HPDE6-E6E7 (cell line): Measurements from ENCODE around the gene BAK1.

ENCODE experiments used
- DNase-seq: peaks from one replicate; pipeline ENCODE4 v3.0.0; 2011; ENCODE audit warnings: missing footprints; ENCODE audit errors: extremely low spot score

The BAK1 gene

DNA sequence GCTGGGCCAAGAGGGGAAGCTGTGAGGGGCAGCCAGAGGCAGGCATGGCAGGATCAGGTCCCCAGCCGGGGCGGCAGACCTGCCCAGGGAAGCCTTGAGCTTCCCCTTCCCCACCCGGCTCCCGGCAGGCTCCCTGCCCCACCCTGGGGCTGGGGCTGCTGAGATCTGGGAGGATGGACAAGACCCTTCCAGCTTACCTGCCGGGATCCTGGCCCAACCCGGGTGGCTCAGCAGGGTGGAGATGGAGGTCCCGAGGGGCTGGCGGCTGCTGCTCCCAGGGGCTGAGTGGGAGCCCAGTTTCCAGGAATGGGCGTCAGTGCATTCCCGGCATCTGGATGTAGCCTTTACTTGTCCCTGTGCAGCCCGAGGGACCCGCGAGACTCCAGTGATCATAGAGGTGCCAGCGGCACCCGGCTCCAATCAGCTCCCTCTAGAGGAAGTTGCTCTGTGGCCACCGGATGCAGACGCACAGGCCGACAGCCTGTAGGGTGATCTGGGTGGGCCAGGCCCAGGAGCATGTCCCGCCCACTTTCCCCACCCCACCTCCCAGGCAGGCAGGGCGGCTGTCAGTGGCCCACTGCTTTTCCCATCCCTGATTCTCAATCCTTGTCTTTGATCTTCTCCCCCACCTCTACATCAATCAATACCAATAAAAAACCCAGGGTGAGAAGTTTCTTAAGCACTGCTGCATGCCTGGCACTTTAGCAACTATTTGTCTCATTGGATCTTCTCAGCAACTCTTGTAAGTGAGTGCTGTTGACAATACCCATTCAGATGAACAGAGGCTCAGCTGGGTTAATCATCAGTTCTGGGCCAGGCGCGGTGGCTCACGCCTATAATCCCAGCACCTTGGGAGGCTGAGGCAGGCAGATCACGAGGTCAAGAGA is at the start of gene BAK1:
Gene BAK1 (minus strand): TSS at position 449 of the 887 bp plus-strand sequence. CDS start 2,672 bp downstream, outside the sequence.
- DNase-seq: peak; percentile 95

DNA sequence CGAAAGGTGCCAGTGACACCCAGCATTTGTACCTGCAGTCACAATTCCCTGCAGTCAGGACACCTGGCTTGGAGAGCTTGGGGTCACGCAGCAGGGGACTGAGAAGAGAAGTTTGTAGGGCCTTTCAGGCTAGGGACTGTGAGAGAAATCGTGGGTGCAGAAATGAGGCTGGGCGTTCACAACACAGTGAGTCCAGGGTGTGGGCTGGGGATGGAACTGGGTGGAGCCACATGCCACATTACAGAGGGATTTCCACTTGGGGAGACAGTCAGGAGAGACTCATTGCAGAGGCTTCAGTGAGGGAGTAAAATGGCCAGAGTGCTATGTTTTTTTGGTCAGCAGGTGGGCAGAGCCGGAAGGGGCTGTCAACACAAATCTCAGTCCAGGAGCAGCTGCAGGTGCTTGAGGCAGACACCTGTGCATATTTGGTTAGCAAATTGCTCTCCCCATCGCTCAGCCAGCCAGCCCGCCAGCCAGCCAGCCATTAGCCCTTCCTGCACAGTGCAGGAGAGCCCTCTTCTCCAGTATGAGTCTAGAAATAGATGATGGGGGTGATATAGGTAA is 48.4 kb upstream of the BAK1 start:
- no peak for DNase-seq

DNA sequence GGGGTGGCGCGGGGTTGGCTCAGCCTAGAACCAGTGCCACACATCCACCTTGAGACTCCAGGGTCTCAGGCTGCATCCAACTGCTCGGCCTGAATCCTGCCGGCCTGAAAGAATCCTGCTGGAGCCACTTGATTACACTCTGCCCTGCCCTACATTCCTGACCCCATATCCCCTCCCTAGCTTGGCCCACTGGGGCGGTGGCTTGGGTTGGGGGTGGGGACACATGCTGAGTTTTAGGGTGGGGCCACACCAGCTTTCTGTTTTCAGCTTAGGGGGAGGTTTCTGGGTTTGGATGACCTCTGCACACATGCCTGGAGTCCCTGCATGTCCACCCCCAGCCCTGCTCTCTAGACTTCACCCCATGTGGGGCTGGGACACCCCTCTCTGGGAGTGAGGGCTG is 47.8 kb upstream of the BAK1 start:
- DNase-seq: no peak

DNA sequence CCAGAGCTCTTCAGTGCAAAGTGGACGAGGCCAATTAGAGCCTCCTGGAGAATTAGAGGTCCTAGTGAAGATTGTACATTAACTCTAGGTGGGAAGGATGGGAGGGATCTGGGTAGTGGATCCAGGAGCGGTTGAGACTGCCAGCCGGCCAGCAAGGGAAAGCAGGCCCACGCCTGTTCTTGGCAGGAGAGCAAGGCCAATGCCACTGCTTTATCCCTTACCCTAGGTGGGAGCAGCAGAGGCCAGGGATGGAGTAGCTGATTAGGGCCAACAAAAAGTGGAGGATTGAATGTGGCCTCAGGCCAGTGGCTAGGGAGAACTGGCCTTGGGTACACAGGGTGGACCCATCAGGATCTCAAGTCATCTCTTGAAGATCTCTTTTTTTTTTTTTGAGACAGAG is 44.8 kb upstream of the BAK1 start:
- no peak for DNase-seq

DNA sequence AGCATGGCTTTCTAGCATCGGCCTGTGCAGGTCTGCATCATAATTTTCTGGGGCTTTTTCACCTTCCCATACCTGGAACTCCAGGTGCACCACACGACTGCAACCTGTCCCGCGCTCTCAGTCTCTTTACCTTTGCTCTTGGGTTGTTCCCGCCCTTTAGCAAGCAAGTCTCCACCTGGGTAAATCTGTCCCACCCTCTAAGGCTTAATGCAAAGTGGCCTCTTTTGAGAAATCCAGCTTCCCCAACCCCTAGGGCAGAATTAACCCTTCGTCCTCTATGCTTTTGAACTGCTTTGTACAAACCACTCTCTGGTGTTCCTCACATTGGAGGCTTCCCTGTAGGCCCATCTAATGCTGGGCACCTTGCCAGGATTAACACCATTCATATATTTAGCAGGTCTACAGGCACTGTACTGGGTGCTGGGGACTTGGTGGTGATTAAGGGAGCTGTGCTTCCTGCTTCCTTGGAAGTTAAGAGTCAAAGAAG is 43.9 kb upstream of the BAK1 start:
- no peak for DNase-seq

DNA sequence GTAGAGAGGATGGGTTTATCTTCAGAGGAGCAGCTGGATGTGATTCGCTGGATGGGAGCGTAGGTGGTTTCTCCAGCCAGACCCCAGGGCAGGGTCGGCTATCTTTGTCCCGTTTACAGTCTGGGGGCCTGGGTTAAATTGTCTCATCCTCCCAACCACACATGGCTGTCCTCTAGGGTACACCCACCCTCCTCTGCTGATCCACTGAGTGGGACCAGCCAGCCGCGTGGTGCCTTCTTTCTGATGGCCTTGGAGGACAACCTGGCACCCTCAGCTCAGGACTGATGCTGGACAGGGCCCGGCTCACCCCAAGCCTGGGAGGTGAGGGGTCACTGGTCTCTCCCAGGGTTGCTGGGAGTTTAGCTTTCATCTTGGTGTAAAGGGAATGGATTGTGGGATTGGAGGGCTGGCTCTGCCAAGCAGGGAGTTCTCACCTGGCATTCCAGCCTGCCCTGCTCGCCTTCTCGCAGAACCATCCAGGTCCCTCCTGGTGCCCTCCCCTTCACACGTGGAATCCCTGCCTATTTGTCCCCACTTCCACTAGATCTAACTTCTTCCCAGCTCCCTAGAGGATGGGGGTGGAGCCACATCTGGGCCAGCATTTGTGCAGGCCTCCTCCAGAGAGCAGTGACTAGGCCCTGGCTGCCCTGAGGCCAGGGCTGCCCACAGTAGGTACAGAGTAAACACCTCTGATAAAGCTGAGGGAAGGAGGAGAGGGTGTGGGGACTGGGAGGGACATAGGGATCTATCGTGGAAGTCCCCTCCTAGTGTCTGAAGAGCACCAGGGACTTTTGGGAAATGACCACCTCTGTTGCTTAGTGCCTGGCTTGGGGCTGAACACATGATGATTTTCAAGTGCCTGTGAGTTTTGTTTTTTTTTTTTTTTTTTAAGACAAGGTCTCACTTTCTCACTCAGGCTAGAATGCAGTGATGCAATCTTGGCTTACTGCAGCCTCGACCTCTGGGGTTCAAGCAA is 42.7 kb upstream of the BAK1 start:
- peak; percentile 54 for DNase-seq

DNA sequence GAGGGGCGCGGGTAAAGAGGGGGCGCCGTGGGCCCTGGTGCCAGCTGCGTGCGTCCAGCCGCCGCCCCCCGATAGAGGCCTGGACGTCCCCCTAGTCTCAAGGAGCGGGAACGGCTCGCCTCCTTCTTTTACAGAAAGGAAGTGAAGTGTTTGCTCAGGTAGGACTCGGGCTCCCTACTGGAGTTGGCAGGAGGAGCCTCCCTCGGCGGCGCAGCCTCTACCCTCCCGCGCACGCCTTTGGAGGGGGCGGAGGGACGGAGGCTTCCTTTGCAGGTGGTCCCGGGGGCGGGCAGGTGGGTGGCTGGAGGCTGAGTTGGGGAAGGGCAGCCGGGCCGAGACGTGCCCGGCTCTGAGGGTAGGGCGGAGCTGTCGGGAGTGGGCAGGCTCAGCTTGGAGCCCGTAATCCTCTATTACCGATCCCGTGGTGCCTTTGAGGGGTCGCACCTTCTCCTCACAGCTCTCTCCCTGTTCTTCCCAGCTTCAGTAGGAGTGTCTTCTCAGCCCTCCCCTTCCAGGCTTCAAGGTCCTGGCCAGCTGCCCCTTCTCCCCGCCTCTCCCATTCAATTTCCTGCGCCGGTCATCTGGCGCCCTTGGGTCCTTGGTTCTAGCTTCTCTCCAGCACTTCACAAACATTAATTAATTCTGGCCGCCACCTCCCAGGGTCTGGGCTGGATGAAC is 41.8 kb upstream of the BAK1 start:
- peak; percentile 46 for DNase-seq

DNA sequence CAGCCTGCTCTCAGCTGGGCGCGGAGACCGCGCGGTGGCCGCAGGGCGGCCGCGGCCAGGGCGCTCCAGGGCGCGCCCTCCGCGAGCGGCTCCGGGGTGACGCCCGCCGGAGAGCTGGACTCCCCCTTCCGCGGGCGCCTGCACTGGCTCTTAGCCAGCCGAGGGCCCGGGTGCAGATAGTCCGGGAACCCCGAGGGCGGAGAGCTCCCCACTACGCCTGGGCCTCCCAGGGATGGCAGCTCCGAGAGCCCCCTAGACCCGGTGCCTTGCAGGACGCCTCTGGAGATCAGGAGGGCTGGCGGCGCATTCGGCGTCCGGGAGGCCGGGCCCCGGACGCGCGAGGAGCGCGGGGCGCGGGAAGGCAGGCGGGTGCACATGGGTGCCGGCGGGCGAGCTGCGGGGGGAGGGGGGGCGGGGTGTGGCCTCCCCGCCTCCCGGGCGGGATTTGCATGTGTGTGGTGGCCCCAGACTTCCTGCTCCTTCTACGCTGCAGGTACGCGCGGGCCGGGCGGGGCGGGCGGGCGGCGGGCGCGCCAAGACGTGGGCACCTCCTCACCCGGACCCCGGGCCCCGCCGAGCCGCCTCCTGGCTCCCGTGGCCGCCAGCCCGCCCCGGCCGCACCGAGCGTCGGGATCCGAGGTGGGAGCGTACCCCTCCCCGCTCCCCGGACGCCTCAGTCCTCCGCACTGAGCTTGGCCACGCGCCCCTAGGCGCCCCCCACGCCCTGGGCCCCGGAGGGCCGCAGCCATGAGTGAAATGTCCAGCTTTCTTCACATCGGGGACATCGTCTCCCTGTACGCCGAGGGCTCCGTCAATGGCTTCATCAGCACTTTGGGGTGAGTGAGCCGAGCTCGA is 41.0 kb upstream of the BAK1 start, which contains the start of gene ITPR3:
Gene ITPR3 (plus strand): TSS at position 467 of the 855 bp plus-strand sequence. CDS start 281 bp downstream, at position 748.
- DNase-seq: peak; percentile 89

DNA sequence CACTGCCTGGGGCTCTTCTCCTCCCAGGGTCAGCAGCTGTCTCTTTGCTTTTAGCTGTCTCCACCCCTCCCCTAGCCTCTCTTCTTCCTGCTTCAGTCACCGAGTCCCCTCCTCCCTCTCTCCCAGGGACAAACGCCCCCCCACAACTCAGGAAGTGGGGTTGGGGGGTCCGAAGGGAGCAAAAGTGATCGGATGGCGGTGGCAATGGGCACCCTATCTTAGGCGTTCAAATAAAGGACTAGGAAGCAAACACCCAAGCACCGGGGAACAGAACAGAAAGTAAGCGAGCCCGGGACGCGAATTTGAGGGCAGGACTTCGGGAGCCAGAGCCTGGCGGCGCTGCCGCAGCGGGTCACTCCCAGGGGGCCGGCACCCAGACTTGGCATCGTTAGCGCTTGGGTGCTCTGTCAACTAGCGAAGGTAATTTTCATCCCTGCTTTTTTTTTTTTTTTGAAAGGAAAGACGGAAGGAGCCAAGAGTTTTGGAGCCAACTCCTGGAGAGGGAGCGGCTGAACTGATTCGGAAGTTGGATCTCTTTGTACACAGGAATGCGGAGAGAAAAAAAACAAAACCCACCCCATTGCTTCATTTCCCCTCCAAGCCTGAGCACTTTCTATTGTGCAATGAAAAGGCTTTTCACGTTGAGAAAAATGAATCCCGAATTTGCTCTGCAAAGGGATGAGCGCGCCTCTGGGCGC is 40.2 kb upstream of the BAK1 start:
- peak; percentile 60 for DNase-seq

DNA sequence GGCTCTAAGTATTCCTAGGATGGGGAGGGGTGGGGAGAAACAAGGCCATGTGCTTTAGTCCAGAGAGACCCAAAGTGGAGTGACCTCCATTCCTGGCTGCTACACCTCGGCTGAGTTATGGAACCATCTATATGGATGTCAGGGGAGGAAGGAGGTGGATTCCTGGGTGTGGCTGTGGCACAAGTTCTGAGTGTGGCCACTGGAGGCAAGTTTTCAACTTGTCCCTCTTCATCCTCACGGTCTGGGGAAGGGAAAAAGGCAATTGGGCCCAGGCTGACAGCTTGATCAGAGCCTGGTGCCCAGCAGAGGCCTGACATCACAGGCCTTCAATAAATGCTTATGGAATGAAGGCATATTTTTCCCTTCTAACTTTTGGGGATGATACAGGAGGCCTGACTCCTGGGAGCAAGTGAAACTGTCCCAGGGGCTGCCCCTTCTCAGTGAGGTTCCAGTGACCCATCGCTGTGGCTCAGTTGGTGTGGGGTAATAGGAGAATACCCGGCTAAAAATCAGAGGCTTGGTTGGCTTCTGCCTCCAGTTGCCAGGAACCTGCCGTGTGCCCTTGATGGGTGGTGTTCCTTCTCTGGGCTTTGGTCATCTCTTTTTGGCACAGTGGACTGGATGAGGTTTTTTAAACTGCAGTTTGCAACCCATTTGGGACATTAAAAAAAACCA is 39.2 kb upstream of the BAK1 start:
- no peak for DNase-seq

DNA sequence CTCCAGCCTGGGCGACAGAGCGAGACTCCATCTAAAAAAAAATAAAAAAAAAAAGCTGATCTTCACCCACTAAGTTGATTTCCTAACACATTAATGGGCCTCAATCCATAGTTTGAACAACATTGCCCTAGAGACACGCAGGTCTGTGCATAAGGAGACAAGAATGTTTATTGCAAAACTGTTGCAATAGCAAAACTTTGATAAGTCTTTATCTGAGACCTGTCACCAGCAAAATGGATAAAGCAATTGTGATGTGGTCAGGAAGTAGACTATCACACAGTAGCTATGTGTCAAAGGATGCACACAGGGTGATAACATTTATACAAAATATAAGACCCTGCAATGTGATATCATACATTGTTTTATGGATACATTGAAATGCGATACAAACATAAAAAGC is 36.8 kb upstream of the BAK1 start:
- DNase-seq: no peak

DNA sequence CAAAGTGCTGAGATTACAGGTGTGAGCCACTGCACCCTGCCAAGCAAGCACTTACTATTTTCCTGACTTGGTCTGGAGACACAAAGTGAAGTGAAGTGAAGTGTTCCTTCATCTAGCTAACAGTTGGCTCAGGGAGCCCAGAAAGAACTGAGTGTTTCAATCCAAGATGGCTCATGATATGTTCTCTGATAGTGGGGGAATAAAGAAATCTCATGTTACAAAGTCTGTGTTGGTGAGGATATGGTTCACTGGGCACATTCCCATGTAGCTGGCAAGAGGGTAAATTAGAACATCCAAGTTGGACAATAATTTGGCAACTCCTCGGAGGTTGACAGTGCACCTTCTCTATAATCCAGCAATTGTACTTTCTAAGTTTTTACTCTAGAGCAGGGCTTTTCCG is 36.0 kb upstream of the BAK1 start:
- no peak for DNase-seq

DNA sequence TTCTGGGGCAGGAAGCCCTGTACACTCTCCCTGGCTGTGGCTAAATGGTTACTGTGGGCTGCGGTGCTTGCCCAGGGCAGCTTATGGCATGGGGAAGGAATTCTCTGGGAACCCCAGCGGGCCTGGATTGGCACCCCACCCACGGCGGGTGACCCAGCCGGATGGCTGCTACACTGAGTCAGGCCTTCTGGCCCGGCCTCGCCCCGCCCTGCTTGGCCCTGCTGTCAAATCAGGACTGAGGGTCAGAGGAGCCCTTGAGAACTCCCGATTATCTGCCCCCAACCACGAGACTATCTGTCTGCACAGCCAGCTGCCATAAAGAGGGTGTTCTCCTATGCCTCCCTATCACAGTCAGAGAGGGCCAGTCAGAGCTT is 33.7 kb upstream of the BAK1 start:
- peak; percentile 73 for DNase-seq

DNA sequence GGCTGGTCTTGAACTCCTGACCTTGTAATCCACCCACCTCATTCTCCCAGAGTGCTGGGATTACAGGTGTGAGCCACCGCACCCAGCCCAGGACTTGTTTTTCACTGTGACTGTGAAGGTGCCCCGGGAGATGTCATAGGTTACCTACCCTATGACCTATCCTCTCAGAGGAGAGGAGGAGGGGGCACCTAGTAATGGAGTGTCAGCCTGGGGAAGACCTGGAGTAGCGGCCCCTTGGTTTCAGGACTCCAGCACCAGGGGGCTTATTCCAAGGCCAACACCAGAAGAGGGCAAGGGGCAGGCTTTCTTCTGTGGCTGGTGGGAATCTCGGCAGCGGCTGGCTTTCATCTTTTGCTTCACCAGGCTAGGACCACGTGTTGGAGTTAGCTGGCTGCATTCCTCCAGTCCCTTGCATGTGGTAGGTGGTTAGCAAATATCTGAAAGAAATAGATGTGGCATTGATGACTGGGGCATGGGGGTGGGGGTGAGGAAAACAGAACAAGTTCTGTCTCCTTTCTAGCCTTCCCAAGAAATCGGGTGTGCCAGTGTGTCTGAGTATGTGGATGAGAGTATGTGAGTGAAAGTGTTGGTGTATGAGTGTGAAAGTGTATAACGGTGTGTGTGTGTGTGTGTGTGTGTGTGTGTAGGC is 33.2 kb upstream of the BAK1 start:
- peak; percentile 44 for DNase-seq

DNA sequence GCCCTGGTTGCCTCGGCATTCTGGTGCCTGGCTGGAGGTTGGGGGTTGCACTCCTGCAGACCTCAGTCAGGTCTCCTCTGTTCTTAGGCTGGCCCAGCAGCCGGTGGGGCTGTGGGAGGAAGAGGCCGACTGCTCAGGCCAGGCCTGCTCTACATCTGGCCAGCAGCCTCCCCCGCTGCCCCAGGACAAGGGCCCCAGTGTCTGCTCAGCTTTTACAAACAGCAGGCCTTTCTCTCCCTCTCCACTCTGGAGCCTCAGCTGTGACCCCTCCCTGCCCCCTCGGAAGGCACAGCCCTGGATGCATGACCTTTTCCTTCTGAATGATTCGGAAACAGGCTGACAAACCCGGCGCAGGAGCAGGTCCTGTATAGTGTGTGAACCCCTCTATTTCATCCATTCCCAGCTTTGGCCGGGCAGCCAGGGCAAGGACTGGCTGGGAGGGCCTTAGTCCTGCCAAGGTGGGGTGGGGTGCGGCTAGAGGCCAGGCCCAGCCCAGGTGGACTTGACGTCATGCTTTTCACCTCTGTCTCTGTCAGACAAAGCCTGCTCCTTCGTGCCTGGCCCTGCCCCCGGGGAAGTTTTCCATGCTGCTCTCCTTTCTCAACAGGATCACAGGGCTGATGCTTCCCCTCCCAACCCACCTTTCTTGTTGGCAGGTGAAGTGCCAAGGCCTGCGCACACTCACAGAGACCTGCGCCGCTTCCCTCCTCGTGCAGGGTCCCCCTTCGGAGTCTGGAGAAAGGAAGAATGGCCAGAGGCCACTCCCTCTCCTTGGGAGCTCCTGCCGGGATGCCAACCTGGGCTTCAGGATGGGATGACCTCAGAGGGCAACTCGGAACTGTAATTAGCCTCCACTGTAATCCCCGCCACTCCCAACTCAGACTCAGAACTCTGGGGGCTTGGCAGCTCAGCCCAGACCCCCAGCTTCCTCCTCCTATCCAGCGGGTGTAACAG is 31.0 kb upstream of the BAK1 start:
- no peak for DNase-seq

DNA sequence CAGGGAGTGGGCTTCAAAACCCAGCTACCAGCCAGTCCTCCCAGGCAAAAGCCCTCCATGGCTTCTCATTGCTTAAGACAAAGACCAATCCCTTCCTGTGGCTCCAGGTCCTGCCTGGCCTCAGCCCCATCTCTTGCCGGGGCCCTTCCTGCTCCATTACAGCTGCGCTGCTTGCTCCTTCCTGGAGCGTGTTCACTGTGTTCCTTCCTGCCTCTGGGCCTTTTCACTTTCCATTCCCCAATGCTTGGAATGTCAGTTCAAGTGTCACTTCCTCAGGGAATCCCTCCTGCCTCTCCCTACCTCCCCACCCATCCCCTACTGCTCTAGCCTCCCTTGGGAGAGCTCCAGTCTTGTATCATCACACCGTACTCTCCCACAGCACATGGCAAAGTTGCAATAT is 30.0 kb upstream of the BAK1 start:
- no peak for DNase-seq

DNA sequence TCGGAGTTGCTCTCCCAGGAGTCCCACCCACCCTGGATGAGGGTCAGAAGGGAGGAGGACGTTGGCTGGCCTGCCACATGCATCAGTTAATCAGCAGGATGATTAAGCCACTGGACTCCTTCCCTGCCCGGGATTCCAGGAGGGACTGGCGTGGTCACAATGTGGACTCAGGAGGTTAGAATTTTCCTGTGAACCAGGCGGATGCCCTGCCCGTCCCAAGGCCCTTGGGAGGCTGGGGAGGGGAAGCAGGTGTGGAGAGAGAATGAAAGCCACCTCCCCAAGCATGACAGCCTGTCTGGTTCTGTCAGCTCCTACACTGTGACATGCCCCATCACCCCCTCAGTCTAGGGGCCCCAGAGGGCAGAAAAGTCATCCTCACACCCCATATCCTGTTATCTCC is 29.5 kb upstream of the BAK1 start:
- DNase-seq: no peak

DNA sequence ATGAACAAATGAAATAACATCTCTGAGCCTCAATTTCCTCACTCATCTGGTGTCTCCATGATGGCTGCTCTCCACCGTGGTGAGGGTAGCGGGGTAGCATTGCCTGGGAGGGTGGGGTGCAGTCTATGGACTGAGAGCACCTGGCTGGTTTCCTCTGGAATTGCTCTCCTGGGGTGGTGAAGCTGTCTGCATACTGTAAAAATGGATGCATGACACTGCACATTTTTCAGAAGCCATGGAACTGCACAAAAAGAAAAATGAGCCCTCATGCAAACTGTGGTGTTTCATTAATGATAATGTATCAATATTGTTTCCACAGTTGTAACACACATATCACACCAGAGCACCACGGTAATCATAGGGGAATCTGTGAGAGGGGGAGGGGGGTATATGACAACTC is 28.9 kb upstream of the BAK1 start:
- no peak for DNase-seq
